ENCODE data around the gene XCR1.

- no peak for TF ChIP-seq POLR2A (IDR thresholded peaks at IDR 0.05)
- TF ChIP-seq CTCF (IDR thresholded peaks at IDR 0.05 in 4 of 5, conservative IDR thresholded peaks at IDR 0.05 in 1 of 5): no peak
Measured at GRCh38 chr3:45980819-45981218, 46.5 kb downstream of the XCR1 start.
